HepG2 (cell line): ENCODE results near the gene MRPL20. TPM values are rescaled to one million over a fixed set of nuclear protein-coding genes. Genes with fewer than 3 reads are reported as not detected.

ENCODE experiments used
- HHEX ChIP-seq: IDR thresholded peaks from 2 replicates; pipeline ENCODE4 v1.6.1; 2016; ENCODE audit warnings: control low read depth
- HNRNPL ChIP-seq: fragments of 200-400 bp; formaldehyde crosslinking; IDR thresholded peaks from 2 replicates; pipeline ENCODE4 v1.6.1; 2017; ENCODE audit warnings: mild to moderate bottlenecking, low read depth, low read length
- NFIB ChIP-seq: sonication (generic); formaldehyde crosslinking; IDR thresholded peaks from 2 replicates; pipeline ENCODE4 v1.9.0; 2021; ENCODE audit warnings: missing genetic modification reagents, mild to moderate bottlenecking, borderline replicate concordance
- NR2F6 ChIP-seq, 2 experiments: IDR thresholded peaks; 2 replicates each; pipeline ENCODE4 v1.6.1; 2016; ENCODE audit warnings: antibody characterized with exemption in 1 of 2, mild to moderate bottlenecking in 1 of 2
- polyA plus RNA-seq, 8 experiments: library from polyadenylated mRNA; depleted of rRNA in 3 of 8; stranded (reverse) in 7 of 8; unstranded in 1 of 8; fragments of >200 nt; fragmentation: Illumina TruSeq in 4 of 8; extraction: Trizol in 4 of 8; gene quantifications; 2 replicates each; pipeline versions ENCODE4 v1.2.1 to v1.2.3, GENCODE V29; 2011 to 2016; ENCODE audit warnings: low read depth in 4 of 8, missing spikeins in 1 of 8, mixed read lengths in 1 of 8; ENCODE audit not compliant: insufficient read depth in 1 of 8
- total RNA-seq, 5 experiments: library from RNA; depleted of rRNA; stranded (reverse); fragments of >200 nt; fragmentation: Illumina TruSeq; extraction: Trizol; gene quantifications; 2 replicates each; pipeline ENCODE4 v1.2.3, GENCODE V29; 2016; ENCODE audit warnings: low read depth in 1 of 5
- TF ChIP-seq, protein P1 (sequence below), 2 experiments: sonication (generic) in 1 of 2; formaldehyde crosslinking in 1 of 2; IDR thresholded peaks; 2 replicates each; pipeline versions ENCODE4 v1.6.1 to v1.9.0; 2014 to 2022; ENCODE audit warnings: antibody characterized with exemption in 1 of 2, borderline replicate concordance in 1 of 2, inconsistent platforms in 1 of 2, low read depth in 1 of 2, missing genetic modification reagents in 1 of 2
- TF ChIP-seq, protein P2 (sequence below): sonication (generic); formaldehyde crosslinking; conservative IDR thresholded peaks from 2 replicates; pipeline ENCODE4 v1.4.0; 2020; ENCODE audit warnings: mild to moderate bottlenecking, missing genetic modification reagents, moderate library complexity
- TF ChIP-seq, protein P3 (sequence below), 2 experiments: sonication (generic) in 1 of 2; formaldehyde crosslinking in 1 of 2; IDR thresholded peaks; 2 replicates each; pipeline versions ENCODE4 v1.4.0 to v1.6.1; 2018 to 2020; ENCODE audit warnings: missing genetic modification reagents in 2 of 2, borderline replicate concordance in 1 of 2, low read depth in 1 of 2, mild to moderate bottlenecking in 1 of 2, missing biosample characterization in 1 of 2
- TF ChIP-seq, protein P4 (sequence below): sonication (generic); formaldehyde crosslinking; IDR thresholded peaks from 2 replicates; pipeline ENCODE4 v1.4.0; 2020; ENCODE audit warnings: mild to moderate bottlenecking, missing genetic modification reagents
- TF ChIP-seq, protein P5 (sequence below): sonication (generic); formaldehyde crosslinking; IDR thresholded peaks from 2 replicates; pipeline ENCODE4 v1.4.0; 2020; ENCODE audit warnings: missing genetic modification reagents

The MRPL20 gene
- total and polyA plus RNA-seq, 2 of the 13 experiments (the other 11 are each of a cell fraction or from before 2014, with no cell fraction given) = 59.2 to 127 TPM

DNA sequence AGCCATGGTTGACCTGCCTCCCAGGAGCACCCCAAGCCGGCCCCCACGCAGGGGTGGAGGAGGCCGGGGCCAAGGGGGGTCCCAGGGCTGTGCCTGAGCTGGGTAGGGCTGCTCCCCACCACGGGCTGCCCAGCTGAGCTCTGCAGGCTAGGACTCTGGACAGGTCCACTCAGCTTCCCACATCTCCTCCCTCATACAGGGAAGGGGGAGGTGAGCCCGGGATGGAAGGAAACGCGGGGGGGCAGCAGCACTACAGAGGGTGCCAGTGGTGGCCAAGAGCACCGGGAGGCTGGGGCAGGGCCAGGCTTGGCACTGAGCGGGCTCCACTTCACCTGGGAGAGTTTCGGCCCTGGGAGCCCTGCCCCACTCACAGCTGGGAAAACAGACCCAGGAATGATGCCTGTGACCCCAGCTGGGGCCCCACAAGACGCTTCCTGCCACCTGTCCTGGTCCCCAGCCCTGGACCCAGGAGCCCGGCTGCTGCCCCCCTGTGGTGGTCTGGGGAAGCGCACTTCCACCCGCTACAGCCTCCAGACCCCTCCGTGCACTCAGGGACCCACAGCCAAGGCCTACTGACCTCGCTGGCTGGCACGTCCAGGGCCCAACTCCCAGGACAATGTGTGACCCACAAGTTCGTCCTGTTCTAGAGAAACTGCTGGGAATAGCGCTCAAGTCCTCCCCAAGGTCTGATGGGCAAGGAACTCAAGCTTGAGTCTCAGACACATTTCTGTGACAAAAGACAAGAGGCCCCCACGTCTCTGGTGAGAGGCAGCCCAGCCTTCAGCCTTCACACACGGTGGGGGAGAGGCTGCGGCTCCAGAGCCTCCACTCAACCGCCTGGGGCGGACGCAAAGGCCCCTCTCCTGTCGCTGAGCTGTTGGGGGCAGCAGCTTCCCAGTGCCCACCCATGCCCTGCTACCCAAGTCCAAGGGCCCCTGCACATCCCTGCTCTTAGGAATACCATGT, 35.1 kb downstream of the MRPL20 start (continued):
- TF ChIP-seq, protein P1, sequence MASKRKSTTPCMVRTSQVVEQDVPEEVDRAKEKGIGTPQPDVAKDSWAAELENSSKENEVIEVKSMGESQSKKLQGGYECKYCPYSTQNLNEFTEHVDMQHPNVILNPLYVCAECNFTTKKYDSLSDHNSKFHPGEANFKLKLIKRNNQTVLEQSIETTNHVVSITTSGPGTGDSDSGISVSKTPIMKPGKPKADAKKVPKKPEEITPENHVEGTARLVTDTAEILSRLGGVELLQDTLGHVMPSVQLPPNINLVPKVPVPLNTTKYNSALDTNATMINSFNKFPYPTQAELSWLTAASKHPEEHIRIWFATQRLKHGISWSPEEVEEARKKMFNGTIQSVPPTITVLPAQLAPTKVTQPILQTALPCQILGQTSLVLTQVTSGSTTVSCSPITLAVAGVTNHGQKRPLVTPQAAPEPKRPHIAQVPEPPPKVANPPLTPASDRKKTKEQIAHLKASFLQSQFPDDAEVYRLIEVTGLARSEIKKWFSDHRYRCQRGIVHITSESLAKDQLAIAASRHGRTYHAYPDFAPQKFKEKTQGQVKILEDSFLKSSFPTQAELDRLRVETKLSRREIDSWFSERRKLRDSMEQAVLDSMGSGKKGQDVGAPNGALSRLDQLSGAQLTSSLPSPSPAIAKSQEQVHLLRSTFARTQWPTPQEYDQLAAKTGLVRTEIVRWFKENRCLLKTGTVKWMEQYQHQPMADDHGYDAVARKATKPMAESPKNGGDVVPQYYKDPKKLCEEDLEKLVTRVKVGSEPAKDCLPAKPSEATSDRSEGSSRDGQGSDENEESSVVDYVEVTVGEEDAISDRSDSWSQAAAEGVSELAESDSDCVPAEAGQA (IDR thresholded peaks at IDR 0.05; ENCODE audit: low read depth) = no peak
- TF ChIP-seq, protein P1 (CRISPR knock-in tag; IDR thresholded peaks at IDR 0.05; ENCODE audit: borderline replicate concordance) = no peak
- TF ChIP-seq, protein P2, sequence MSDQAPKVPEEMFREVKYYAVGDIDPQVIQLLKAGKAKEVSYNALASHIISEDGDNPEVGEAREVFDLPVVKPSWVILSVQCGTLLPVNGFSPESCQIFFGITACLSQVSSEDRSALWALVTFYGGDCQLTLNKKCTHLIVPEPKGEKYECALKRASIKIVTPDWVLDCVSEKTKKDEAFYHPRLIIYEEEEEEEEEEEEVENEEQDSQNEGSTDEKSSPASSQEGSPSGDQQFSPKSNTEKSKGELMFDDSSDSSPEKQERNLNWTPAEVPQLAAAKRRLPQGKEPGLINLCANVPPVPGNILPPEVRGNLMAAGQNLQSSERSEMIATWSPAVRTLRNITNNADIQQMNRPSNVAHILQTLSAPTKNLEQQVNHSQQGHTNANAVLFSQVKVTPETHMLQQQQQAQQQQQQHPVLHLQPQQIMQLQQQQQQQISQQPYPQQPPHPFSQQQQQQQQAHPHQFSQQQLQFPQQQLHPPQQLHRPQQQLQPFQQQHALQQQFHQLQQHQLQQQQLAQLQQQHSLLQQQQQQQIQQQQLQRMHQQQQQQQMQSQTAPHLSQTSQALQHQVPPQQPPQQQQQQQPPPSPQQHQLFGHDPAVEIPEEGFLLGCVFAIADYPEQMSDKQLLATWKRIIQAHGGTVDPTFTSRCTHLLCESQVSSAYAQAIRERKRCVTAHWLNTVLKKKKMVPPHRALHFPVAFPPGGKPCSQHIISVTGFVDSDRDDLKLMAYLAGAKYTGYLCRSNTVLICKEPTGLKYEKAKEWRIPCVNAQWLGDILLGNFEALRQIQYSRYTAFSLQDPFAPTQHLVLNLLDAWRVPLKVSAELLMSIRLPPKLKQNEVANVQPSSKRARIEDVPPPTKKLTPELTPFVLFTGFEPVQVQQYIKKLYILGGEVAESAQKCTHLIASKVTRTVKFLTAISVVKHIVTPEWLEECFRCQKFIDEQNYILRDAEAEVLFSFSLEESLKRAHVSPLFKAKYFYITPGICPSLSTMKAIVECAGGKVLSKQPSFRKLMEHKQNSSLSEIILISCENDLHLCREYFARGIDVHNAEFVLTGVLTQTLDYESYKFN (CRISPR knock-in tag) = peak; percentile 22; the same call in 1 of the 2 replicates
- TF ChIP-seq, protein P3, sequence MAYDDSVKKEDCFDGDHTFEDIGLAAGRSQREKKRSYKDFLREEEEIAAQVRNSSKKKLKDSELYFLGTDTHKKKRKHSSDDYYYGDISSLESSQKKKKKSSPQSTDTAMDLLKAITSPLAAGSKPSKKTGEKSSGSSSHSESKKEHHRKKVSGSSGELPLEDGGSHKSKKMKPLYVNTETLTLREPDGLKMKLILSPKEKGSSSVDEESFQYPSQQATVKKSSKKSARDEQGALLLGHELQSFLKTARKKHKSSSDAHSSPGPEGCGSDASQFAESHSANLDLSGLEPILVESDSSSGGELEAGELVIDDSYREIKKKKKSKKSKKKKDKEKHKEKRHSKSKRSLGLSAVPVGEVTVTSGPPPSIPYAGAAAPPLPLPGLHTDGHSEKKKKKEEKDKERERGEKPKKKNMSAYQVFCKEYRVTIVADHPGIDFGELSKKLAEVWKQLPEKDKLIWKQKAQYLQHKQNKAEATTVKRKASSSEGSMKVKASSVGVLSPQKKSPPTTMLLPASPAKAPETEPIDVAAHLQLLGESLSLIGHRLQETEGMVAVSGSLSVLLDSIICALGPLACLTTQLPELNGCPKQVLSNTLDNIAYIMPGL (CRISPR knock-in tag; IDR thresholded peaks at IDR 0.05; ENCODE audit: borderline replicate concordance in 1 of 2, low read depth in 1 of 2) = peak in 1 of 2 experiments; percentile 74; a peak in 2 of 4 replicates
- TF ChIP-seq NR2F6 (IDR thresholded peaks at IDR 0.05) (no peak), NR2F6 (CRISPR knock-in tag; IDR thresholded peaks at IDR 0.05) (no peak), NFIB (no peak), HNRNPL (0 out of 2 replicates have a peak, but pooled peaks have one; percentile 45), HHEX (CRISPR knock-in tag) (no peak)
- TF ChIP-seq, protein P4, sequence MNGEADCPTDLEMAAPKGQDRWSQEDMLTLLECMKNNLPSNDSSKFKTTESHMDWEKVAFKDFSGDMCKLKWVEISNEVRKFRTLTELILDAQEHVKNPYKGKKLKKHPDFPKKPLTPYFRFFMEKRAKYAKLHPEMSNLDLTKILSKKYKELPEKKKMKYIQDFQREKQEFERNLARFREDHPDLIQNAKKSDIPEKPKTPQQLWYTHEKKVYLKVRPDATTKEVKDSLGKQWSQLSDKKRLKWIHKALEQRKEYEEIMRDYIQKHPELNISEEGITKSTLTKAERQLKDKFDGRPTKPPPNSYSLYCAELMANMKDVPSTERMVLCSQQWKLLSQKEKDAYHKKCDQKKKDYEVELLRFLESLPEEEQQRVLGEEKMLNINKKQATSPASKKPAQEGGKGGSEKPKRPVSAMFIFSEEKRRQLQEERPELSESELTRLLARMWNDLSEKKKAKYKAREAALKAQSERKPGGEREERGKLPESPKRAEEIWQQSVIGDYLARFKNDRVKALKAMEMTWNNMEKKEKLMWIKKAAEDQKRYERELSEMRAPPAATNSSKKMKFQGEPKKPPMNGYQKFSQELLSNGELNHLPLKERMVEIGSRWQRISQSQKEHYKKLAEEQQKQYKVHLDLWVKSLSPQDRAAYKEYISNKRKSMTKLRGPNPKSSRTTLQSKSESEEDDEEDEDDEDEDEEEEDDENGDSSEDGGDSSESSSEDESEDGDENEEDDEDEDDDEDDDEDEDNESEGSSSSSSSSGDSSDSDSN = peak; percentile 26; the same call in 1 of the 2 replicates
- TF ChIP-seq, protein P5, sequence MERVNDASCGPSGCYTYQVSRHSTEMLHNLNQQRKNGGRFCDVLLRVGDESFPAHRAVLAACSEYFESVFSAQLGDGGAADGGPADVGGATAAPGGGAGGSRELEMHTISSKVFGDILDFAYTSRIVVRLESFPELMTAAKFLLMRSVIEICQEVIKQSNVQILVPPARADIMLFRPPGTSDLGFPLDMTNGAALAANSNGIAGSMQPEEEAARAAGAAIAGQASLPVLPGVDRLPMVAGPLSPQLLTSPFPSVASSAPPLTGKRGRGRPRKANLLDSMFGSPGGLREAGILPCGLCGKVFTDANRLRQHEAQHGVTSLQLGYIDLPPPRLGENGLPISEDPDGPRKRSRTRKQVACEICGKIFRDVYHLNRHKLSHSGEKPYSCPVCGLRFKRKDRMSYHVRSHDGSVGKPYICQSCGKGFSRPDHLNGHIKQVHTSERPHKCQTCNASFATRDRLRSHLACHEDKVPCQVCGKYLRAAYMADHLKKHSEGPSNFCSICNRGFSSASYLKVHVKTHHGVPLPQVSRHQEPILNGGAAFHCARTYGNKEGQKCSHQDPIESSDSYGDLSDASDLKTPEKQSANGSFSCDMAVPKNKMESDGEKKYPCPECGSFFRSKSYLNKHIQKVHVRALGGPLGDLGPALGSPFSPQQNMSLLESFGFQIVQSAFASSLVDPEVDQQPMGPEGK (CRISPR knock-in tag) = peak; percentile 63; the same call in 1 of the 2 replicates
